ENCODE measurements around the gene C22orf15. TPM values are rescaled to one million over a fixed set of nuclear protein-coding genes. Genes with fewer than 3 reads are reported as not detected.

Gene C22orf15
- polyA plus RNA-seq, 2 of the 4 experiments (the other 2 are of a cell fraction): not detected

DNA sequence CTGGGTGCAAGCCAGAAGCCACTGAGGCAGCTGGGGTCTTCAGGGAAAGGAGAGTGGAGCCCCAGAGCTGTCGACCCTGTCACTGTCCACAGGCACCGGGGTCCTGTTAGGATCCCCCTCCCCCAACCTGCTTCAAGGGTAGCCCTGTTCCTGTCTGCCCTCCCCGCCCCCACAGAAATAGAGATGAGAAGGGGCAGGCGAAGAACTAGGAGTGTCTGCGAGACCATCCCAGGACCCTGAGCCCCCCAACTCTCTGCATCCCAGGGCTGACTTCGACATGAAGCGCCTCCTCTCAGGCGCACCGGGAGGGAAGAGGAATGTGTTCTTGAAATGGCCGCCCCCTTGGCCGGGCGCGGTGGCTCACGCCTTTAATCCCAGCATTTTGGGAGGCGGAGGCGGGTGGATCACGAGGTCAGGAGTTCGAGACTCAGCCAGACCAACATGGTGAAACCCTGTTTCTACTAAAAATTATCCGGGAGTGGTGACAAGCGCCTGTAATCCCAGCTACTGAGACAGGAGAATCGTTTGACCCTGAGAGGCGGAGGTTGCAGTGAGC lies 11.3 kb upstream of the C22orf15 start:
- ChIA-PET CTCF (interaction anchor here (0.6 to 1.1 kb wide), 3 partner anchors 16 to 774 kb away, joined by 3 read pairs; no protein-coding TSS in a partner anchor), POLR2A (interaction anchor here (0.9 kb wide), 1 partner anchor 16 kb away, joined by 3 read pairs; the partner anchor contains the start of gene CHCHD10)
- Histone ChIP-seq H3K4me2 (peak overlapping the region; percentile 94), H3K9me3 (no peaks in the 10 kb centered on the region), H3K27ac (peak overlapping the region; percentile 96 to 99), H3K4me3 (peak overlapping the region; percentile 97), H3K4me1 (peaks cover 4% of the 10 kb centered on the region; the same call in 2 of the 3 replicates)
- ATAC-seq (peak; percentile 47 to 61), FAIRE-seq (no peak), DNase-seq (ENCODE audit: low read depth in 1 of 2, low spot score in 1 of 2) (peak in 1 of 2 experiments; percentile 58)
- TF ChIP-seq JUN (IDR thresholded peaks at IDR 0.05): peak in 1 of 2 experiments; percentile 21; a peak in 1 of 5 replicates
- TF ChIP-seq, protein P1, sequence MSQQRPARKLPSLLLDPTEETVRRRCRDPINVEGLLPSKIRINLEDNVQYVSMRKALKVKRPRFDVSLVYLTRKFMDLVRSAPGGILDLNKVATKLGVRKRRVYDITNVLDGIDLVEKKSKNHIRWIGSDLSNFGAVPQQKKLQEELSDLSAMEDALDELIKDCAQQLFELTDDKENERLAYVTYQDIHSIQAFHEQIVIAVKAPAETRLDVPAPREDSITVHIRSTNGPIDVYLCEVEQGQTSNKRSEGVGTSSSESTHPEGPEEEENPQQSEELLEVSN (IDR thresholded peaks at IDR 0.05; ENCODE audit: borderline replicate concordance, low read depth): no peak
- 0 out of 2 replicates have a peak, but pooled peaks have one; percentile 24 for TF ChIP-seq POLR2A (IDR thresholded peaks at IDR 0.05; ENCODE audit: low read length)
- TF ChIP-seq RNF2 (IDR thresholded peaks at IDR 0.05; ENCODE audit: borderline replicate concordance, low read depth): no peak
- 14% methylated on average over 17 of the region's 22 CpGs for WGBS (ENCODE audit: missing lambda C conversion rate)

DNA sequence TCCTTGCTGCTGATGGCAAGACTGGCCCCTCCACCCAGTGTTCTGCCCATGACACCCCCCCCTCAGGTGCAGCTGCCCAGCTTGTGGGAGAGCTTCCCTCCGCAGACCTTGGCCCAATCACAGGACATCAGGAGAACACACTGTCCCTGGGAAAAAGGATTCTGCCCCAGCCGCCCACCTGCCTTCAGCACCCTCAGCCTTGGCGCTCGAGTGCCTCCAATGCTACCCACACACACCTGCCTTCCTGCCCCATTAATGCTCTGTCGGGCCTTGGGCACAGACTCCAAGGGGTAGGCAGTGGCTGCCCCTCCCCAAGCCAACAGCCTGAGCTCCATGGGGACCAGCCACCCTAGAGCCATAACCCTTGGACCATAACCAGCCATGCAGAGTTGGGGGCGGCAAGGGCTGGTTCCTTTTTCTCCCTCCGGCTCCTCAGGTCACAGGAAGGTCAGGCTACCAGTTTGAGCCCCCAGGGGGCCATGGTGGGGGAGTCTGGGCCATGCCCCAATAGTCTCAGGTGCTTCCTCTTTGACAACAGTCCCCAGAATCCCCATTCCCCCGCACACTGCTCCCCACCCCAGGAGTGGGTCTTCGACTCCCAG lies 10.6 kb upstream of the C22orf15 start:
- peak overlapping the region; percentile 96 to 99; a peak in 5 of 6 replicates for H3K27ac ChIP-seq
- peak overlapping the region; percentile 94 for H3K4me2 ChIP-seq
- no peaks in the 10 kb centered on the region for H3K9me3 ChIP-seq
- DNase-seq (ENCODE audit: low read depth in 1 of 2, low spot score in 1 of 2) (peak in 1 of 2 experiments; percentile 20), ATAC-seq (0 out of 6 replicates have a peak, but pooled peaks of 1 of the 2 experiments have one; percentile 17), FAIRE-seq (no peak)
- WGBS (ENCODE audit: missing lambda C conversion rate): 83% methylated on average over 7 of the region's 9 CpGs
- no peak for TF ChIP-seq TFCP2L1 (CRISPR knock-in tag; IDR thresholded peaks at IDR 0.05)
- TF ChIP-seq, protein P2, sequence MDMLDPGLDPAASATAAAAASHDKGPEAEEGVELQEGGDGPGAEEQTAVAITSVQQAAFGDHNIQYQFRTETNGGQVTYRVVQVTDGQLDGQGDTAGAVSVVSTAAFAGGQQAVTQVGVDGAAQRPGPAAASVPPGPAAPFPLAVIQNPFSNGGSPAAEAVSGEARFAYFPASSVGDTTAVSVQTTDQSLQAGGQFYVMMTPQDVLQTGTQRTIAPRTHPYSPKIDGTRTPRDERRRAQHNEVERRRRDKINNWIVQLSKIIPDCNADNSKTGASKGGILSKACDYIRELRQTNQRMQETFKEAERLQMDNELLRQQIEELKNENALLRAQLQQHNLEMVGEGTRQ (IDR thresholded peaks at IDR 0.05): no peak
- TF ChIP-seq, protein P3, sequence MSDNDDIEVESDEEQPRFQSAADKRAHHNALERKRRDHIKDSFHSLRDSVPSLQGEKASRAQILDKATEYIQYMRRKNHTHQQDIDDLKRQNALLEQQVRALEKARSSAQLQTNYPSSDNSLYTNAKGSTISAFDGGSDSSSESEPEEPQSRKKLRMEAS (IDR thresholded peaks at IDR 0.05): no peak
- no peak for TF ChIP-seq CBX8 (IDR thresholded peaks at IDR 0.05)
- TF ChIP-seq BHLHE40 (IDR thresholded peaks at IDR 0.05; ENCODE audit: low read depth, low read length): no peak
- no peak for TF ChIP-seq CHD4 (IDR thresholded peaks at IDR 0.05; ENCODE audit: borderline replicate concordance)
- TF ChIP-seq POLR2AphosphoS2 (conservative IDR thresholded peaks at IDR 0.05; ENCODE audit: low read length): no peak
- peaks cover 4% of the 10 kb centered on the region; the same call in 2 of the 3 replicates for H3K4me1 ChIP-seq
- H3K4me3 ChIP-seq: peak overlapping the region; percentile 97
- POLR2A ChIA-PET: interaction anchor here (1.3 kb wide), 1 partner anchor 16 kb away, joined by 3 read pairs; no protein-coding TSS in a partner anchor
- CTCF ChIA-PET: interaction anchor here (0.6 to 1.6 kb wide), 4 partner anchors 11 to 774 kb away, joined by 3 read pairs; no protein-coding TSS in a partner anchor

DNA sequence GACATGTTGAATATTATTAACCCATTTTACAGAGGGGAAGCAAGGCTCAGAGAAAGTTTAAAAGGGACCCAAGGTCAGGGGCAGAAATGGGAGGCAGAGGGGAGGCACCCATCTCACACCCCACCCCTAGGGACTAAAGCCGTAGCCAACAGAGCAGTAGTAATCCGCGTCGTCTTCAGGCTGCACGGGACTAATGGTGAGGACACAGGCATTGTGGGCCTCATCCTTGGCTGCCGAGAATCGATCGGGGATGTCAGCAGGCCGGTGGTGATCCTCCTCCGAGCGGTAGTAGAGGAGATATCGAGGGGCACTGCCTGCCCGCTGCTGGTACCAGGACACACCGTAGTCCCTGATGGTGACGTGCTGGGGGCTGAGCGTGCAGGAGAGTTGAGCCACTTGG lies 10.0 kb upstream of the C22orf15 start:
- Histone ChIP-seq H3K27ac (no peak overlapping the region), H3K4me3 (no peak overlapping the region), H3K9me3 (no peaks in the 10 kb centered on the region), H3K4me2 (no peak overlapping the region), H3K4me1 (peaks cover 4% of the 10 kb centered on the region; the same call in 2 of the 3 replicates)
- no peak for TF ChIP-seq ZFP36 (IDR thresholded peaks at IDR 0.05; ENCODE audit: borderline replicate concordance, partially characterized antibody)
- WGBS (ENCODE audit: missing lambda C conversion rate): 89% methylated on average over 16 of the region's 16 CpGs
- ATAC-seq (no peak), DNase-seq (ENCODE audit: low read depth in 1 of 2, low spot score in 1 of 2) (no peak), FAIRE-seq (no peak)
- ChIA-PET POLR2A (interaction anchor here (1.3 kb wide), 1 partner anchor 15 kb away, joined by 3 read pairs; no protein-coding TSS in a partner anchor), CTCF (interaction anchor here (0.6 to 1.8 kb wide), 4 partner anchors 11 to 97 kb away, joined by 3 to 5 read pairs (median 3); no protein-coding TSS in a partner anchor)

DNA sequence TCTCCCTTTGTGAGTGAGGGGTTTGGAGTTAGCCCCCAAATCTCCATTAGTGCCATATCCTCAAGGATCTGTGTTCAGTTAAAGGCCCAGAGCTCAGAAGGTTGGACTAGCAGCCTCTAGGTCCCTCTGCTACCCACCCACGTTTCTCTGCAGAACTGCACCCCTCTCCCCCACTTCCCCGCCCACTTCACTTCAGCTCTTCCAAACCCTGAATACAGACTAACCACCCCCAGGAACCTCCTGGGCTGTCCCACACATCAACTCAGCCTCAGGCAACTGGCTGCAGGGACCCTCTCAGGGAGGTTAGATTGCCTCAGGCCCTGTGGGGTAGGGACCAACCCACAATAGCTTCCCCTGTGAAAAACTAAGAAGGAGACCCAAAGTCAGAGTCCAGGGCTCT lies 9.4 kb upstream of the C22orf15 start:
- 81% methylated on average over 2 of the region's 2 CpGs for WGBS (ENCODE audit: missing lambda C conversion rate)
- no peak overlapping the region for H3K27ac ChIP-seq
- H3K9me3 ChIP-seq: no peaks in the 10 kb centered on the region
- H3K4me2 ChIP-seq: no peak overlapping the region
- TF ChIP-seq RCOR1 (IDR thresholded peaks at IDR 0.05; ENCODE audit: low read depth, low read length) (no peak), RFX5 (IDR thresholded peaks at IDR 0.05) (no peak), RNF2 (IDR thresholded peaks at IDR 0.05; ENCODE audit: borderline replicate concordance, low read depth) (no peak), FOSB (CRISPR knock-in tag; IDR thresholded peaks at IDR 0.05) (no peak)
- TF ChIP-seq, protein P4, sequence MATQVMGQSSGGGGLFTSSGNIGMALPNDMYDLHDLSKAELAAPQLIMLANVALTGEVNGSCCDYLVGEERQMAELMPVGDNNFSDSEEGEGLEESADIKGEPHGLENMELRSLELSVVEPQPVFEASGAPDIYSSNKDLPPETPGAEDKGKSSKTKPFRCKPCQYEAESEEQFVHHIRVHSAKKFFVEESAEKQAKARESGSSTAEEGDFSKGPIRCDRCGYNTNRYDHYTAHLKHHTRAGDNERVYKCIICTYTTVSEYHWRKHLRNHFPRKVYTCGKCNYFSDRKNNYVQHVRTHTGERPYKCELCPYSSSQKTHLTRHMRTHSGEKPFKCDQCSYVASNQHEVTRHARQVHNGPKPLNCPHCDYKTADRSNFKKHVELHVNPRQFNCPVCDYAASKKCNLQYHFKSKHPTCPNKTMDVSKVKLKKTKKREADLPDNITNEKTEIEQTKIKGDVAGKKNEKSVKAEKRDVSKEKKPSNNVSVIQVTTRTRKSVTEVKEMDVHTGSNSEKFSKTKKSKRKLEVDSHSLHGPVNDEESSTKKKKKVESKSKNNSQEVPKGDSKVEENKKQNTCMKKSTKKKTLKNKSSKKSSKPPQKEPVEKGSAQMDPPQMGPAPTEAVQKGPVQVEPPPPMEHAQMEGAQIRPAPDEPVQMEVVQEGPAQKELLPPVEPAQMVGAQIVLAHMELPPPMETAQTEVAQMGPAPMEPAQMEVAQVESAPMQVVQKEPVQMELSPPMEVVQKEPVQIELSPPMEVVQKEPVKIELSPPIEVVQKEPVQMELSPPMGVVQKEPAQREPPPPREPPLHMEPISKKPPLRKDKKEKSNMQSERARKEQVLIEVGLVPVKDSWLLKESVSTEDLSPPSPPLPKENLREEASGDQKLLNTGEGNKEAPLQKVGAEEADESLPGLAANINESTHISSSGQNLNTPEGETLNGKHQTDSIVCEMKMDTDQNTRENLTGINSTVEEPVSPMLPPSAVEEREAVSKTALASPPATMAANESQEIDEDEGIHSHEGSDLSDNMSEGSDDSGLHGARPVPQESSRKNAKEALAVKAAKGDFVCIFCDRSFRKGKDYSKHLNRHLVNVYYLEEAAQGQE (IDR thresholded peaks at IDR 0.05): no peak
- TF ChIP-seq, protein P1 (IDR thresholded peaks at IDR 0.05; ENCODE audit: borderline replicate concordance, low read depth): no peak
- no peak for DNase-seq (ENCODE audit: low read depth in 1 of 2, low spot score in 1 of 2)
- FAIRE-seq: no peak
- no peak for ATAC-seq
- ChIA-PET POLR2A (interaction anchor here (1.3 kb wide), 1 partner anchor 15 kb away, joined by 3 read pairs; no protein-coding TSS in a partner anchor), CTCF (interaction anchor here (0.6 to 1.8 kb wide), 4 partner anchors 10 to 1162 kb away, joined by 3 to 5 read pairs (median 3); partner anchors contain the start of gene CHCHD10)
- no peak overlapping the region for H3K4me3 ChIP-seq
- peaks cover 4% of the 10 kb centered on the region; the same call in 2 of the 3 replicates for H3K4me1 ChIP-seq

Data from A549 (cell line).